ENCODE data around the gene CBARP.
"Not testable (repeated sequence)": the region's sequence is repeated elsewhere in the genome, so short reads cannot be mapped to it uniquely, and the experiment has no call there.

CBARP gene

DNA sequence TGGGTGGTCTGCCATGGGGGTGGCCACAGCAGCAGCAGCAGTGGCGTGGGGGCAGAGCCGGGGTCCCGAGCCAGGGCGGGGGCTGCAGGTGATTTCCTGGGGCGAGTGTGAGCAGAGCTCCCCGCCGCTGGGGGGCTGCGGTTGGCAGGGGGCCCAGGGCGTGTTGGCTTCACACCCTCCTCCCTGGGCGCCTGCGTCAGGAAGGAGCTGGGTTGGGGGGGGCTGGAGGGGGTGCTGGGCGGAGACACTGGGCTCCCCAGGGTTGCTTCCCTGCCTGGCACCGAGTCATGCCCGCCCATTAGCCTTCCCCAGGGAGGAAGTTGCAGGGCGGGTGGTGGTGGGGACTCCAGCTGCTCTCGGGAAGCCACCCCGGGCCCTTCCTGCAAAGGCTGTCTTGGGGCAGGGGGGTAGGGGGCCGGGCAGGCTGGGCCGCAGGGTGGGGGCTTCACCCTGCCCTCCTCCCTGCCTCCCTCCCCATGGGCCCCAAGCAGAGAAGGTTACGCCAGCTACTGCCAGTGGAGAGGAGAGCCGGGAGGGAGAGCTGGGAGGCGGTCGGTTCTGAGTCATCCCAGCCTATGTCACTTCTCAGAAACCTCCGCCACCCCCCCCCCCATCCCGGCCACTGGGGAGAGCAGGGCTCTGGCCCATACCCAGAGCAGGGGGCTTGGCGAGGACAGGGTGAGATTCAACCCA is 15.2 kb upstream of the CBARP start:
- DNase-seq (ENCODE audit: low spot score) = peak; percentile 90

DNA sequence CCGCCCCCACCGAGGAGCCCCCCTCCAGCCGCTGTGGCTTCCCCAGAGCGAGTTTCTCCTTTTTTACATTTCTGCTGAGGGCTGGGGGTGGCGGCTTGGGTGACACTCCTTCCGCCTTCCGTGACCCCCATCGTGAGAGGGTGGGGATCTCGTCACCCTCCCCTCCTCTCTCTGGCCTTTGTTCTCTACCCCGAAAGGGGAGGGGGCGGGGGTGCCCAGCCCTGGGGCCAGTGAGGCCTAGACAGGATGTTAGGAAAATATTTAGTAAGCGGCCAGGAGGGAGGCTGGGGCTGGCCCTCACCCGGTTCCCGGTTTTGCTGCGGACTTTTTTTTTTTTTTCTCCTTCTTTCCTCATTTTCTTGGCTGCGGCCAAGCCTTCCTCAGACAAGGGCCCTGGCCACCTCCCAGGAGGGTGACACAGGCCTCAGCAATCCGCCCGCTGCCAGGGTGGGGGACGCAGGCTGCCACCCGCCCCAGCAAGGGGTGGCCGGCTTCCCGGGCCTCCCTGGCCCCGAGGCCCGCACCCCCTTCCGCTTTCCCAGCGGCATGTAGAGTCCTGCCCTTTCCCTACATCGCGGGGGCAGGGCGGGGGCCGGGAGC is 14.5 kb upstream of the CBARP start:
- DNase-seq (ENCODE audit: low spot score) = peak; percentile 88

DNA sequence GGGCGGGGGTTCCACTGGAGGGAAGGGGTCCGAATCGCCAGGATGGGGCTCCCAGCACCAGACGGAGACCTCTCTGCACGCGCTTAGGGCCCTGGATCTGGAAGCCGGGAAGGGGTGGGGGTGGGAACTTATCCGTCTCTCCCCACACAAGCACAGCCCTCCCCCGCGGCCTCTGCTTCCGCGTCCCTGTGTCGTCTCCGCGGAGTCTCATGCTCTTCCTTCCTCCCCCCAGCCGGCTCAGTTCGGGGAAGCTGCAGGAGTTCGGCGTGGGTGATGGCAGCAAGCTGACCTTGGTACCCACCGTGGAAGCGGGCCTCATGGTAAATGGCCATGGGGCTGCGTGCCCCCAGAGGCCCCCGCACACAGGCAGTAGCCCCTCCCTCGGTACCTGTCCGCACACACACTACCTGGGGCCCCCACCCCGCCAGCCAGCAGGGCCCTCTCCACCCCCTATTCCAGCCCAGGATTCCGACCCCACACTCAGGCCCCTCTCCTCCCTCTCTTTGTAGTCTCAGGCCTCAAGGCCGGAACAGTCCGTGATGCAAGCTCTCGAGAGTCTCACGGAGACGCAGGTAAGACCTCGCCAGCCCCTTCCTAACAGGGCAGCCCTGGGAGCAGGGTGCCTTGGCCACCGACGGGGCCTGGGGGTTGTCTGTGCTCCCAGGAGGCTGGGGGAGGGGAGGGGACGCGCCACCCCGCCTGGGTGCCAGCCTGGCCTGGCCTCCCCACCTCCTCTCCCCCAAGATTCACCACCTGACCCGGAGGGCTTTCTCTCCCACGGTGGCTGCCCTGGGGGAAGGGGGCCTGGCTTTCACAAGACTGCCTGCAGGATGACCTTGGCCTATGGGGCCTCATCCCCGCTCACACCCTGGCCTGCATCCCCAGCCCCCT is 13.8 kb upstream of the CBARP start:
- peak; percentile 48 for DNase-seq (ENCODE audit: low spot score)

DNA sequence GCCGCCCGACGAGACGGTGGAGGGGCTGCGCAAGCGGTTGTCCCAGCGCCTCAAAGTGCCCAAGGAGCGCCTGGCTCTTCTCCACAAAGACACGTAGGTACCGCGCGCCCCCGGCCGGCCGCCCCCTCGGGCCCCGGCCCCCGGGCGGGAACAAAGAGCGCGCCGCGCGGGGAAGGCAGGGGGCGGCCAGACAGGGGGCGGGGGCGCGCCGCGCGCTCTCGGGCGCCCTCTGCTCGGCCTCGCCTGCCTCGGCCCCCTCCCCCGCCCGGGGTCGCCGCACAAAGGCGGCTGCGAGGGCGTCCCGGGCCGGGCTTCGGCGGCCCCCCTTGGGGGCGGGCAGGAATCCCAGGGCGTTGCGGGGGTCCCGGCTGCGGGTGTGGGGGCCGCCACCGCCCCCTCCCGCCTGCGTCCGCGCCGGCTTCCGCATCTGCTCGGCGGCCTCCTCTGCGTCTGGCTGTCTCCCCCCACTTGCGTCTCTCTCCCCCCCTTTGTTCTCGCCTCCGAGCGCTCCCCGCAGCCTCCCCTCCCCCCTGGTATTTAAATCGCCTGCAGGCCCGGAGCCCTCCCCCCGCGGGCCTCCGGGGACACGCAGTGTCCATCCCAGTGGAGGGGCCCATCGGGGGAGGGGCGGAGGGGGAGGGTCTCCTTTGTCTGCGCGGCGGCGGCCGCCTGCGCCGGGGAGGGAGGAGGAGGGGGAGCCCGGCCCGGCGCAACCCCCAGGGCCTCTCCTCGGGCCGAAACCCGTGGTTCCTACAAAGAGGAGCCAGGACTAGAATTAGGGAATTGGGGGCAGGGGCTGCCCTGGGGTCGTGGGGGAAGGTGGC is 12.8 kb upstream of the CBARP start:
- peak; percentile 39 for DNase-seq (ENCODE audit: low spot score)

DNA sequence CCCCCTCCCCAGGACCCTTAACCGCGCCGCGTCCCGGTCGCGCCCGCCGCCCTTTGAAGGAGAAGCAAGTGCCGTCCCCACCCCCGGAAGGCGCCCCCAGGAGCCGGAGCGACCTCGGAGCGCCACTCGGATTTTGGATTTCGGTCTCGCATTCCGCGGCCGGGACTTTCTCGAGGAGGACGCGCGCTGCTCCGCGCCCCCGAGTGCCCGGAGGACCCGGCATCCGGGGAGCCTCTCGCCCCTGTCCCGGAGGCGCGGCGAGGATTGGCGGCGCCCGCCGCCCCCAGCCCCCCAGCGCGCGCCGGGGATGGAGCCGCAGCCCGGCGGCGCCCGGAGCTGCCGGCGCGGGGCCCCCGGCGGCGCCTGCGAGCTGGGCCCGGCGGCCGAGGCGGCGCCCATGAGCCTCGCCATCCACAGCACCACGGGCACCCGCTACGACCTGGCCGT is 12.2 kb upstream of the CBARP start:
- no peak for DNase-seq (ENCODE audit: low spot score)

DNA sequence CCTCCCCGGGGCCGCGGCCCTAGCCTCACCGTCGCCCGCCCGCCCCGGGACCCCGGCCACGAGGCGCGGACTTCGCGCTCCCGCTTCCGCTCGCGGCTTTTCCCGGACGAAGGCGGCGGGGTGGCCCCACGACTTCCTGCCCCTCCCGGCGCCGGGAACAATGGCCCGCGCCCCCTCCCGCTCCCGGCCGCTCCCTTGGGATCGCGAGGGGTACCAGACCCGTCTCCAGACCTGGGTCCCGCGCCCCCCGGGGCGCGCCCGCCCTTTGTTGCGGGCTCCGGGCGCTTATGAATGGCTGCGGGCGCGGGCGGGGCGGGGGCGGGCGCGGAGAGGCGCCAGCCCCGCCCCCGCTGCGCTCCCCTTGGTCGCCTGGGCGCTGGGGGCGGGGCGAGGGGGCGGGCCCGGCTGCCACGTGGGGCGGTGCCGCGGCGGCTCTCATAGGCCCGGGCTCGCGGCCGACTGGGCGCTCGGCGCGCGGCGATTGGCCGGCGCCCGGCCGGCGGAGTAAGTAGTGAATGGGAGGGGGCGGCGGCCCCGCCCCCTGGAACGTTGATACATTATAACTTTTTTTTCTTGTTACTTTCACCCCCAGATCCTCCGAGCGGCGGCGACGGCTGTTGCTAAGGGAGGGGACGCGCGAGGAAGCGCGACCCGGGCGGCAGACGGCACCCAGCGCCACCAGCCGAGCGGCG is 11.6 kb upstream of the CBARP start:
- peak; percentile 95 for DNase-seq (ENCODE audit: low spot score)

DNA sequence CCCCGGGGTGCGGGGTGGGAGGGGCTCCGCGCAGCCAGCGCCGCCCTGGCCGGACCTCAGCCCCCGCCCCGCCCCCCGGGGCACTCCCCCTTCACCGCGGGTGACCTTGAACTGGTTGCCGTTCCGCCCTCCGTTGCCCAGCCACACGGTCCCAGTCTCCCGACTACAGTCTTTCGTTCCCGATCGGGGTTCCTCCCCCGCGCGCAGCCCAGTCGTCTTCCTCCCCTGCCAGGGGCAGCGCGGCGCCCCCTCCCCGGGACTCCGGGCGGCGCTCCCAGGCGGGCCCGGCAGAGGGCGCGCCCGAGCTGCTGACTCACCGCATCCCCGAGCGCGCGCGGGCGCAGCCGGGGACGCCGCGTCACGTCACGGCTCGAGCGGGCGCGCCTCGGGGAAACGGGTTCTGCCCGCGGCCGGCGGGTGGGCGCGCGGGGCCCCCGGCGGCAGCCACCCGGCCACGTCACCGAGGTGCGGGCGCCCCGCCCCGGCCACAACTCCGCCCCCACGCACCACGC is 11.0 kb upstream of the CBARP start:
- peak; percentile 87 for DNase-seq (ENCODE audit: low spot score)

DNA sequence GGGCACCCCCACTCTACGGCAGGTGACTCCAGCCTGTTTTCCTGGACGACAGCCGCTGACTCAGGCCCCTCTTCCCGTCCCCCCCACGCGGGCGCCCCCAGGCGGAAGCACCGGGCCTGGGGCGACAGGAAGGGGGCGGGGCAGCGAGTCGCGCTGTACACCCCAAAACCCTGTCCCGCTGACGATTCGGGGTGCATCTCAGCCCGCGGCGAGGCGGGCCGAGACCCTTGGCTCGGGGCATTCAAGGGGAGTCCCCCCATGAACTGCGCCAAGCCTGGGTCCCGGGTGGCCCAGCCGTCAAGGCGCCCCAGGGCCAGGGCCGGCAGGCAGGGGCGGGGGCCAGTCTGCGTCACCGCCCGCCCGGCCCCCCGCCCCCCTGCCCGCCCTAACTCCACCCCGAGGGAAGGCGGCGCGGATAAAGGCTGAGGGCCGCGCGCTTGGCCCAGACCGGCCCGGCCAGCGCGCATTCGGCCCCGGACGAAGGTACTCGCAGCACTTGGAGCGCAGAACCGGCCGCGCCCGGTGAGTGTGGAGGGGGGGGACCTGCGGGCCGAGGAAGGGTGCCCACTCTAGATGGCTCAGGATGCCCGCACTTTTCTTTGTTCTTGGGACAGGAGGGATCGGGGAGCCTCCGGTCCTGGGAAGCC is 10.5 kb upstream of the CBARP start, which contains the start of gene MIDN:
Gene MIDN (plus strand): TSS at position 445 of the 647 bp plus-strand sequence. CDS start 1,714 bp downstream, outside the sequence.
- DNase-seq (ENCODE audit: low spot score) = peak; percentile 92

DNA sequence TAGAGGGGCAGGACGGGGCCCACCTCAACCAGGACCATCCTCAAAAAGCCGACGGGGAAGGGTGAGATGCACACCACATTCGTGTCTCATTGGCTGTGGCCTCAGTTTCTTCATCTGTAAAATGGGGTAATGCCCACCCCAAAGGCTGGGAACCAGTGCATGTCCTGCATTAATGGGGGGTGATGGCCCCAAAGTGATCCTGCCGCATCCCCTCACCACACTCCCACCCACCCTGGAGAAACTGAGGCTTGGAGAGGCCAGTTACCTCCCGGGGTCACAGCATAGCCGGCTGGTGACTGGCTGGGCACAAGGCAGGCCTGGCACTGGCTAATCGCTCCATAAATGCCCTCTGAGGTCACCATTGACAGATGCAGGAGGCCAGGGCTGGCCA is 9.9 kb upstream of the CBARP start:
- no peak for DNase-seq (ENCODE audit: low spot score)

DNA sequence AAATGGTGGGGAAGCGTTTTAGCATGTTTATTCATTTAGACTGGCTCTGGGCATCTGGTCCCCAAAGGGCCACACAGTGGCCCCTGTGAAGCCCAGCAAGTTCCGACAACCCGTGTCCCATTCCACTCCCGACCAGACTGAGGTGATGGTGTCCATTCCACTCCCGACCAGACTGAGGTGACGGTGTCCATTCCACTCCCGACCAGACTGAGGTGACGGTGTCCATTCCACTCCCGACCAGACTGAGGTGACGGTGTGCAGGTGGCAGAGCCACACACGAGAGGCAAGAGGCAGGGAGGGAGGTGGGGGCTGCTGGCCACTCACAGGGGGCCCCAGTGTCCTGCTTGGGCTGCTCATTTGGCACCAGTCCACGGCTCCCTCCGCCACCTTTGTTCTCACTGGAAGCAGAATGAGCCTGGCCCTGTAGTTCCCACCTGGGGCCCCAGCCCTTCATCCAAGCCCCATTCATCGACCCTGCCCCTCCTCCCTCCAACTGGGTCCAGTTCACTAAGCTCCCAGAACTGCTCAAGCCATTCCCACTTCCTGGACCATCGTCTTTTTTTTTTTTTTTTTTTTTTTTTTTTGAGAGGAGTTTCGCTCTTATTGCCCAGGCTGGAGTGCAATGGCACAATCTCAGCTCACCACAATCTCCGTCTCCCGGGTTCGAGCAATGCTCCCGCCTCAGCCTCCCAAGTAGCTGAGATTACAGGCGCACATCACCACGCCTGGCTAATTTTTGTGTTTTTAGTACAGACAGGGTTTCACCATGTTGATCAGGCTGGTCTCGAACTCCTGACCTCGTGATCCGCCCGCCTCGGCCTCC is 8.7 kb upstream of the CBARP start:
- DNase-seq (ENCODE audit: low spot score) = not testable (repeated sequence)

DNA sequence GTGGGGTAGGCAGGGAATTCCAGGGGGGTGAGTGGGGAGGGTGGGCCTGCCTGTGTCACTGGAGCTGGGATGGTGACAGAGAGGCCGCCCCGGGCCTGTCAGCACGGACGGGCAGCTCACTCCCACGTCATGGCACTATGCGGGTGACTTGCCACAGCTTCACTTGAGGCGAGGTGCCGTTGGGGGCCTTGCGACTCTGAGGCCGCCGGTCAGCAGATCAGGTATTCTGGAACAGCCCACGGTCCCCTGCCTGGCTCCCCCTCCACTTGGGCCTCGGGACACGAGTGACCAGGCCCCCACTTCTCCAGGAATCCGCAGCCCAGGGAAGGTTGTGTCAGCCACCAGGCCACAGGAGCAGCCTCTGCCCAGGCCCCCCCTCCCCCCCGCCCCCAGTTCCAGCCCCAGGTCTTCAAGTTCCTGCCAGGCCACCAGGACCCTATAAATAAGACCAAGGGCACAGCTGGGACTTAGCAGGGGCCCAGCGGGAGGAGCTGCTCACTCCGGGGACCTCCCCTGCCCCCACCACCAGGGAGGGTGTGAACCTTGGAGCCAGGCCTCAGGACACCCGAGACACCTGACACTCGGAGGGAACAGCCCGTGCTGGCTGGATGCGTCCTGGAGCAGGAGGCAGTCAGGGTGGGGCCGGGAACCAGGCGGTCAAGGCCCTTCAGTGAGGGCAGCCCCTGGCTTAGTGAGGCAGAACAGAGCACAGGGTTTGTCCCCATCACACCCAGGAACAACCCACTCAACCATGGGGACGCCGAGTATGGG is 7.9 kb upstream of the CBARP start:
- DNase-seq (ENCODE audit: low spot score) = no peak

DNA sequence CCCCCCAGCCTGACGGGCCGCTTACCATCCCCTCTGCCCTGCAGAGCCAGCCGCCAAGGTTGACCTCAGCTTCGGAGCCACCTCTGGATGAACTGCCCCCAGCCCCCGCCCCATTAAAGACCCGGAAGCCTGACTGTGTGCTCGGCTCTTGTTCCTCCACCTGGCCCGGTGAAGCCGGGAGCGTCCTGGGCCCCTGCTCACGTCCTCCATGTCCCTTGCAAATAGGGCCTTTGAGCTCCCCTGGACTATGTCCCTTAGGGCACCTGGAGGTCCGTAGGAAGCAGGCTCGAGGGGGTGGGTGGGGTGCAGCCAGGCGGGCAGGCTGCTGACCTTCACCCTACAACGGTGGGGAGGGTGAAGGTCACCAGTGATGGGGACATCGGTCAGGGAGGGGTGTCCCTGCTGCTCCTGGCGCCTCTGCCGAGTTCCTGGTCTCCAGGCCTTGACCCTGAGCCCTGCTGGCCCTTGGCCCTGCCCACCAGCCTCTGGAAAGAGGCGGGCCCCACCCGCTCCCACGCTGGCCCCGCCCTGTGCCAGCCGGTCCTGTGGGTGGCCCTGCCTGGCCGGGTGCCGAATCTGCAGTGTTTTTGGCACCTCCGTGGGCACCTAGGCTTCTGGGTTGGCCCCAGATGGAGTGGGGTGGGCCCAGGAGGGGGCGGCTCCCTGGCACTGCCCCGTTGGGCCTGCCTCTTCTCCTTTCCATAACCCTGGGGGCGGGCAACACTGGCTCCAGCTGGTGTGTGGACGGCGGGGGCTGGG is 7.1 kb upstream of the CBARP start:
- peak; percentile 44 for DNase-seq (ENCODE audit: low spot score)

DNA sequence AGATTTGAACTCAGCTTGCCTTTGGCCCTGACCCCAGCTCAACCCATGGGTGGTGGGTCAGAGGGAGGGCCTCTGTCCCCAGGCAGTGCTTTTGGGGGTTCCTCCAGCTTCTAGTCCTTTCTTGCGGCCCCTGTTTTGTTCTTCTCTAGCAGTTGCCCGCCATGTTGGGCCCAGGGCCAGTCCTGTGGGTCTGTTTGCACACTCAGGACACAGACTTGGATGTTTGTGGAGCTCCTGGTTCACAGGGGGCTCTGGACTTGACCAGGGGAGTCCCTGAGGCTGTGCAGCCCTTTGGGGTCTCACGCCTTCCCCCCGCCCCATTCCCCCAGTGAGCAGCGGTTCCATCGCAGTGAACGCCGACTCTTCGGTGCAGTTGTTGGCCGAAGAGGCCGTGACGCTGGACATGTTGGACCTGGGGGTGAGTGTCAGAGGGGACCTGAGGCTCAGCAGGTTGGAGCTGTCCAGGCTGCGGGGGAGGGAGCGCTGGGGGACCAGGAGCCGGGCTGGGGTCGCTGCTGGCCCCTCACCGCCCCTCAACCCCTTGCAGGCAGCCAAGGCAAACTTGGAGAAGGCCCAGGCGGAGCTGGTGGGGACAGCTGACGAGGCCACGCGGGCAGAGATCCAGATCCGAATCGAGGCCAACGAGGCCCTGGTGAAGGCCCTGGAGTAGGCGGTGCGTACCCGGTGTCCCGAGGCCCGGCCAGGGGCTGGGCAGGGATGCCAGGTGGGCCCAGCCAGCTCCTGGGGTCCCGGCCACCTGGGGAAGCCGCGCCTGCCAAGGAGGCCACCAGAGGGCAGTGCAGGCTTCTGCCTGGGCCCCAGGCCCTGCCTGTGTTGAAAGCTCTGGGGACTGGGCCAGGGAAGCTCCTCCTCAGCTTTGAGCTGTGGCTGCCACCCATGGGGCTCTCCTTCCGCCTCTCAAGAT is 6.2 kb upstream of the CBARP start:
- peak; percentile 90 for DNase-seq (ENCODE audit: low spot score)

DNA sequence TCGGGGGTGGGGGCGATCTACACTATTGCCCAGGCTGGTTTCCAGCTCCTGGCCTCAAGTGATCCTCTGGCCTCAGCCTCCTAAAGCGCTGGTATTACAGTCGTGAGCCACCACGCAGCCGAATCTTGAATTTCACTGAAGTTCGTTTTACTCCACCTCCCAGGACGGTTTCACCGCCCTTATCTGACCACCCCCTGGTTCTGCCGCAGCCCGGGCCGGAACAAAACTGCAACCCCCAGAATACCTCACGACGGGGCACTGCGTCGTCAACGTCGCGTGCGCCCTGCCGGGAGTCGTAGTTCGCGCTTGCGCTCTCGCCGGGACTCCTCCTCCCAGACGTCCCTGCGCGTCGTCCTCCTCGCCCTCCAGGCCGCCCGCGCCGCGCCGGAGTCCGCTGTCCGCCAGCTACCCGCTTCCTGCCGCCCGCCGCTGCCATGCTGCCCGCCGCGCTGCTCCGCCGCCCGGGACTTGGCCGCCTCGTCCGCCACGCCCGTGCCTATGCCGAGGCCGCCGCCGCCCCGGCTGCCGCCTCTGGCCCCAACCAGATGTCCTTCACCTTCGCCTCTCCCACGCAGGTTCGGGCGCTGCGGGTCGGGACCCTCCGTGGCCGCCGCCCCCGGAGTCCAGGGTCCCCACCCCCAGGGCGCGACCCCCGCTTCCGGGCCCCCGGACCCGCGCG is 3.8 kb upstream of the CBARP start, which contains the start of gene ATP5F1D:
Gene ATP5F1D (plus strand): TSS at position 335 of the 679 bp plus-strand sequence. CDS start 100 bp downstream, at position 435.
- peak; percentile 95 for DNase-seq (ENCODE audit: low spot score)

DNA sequence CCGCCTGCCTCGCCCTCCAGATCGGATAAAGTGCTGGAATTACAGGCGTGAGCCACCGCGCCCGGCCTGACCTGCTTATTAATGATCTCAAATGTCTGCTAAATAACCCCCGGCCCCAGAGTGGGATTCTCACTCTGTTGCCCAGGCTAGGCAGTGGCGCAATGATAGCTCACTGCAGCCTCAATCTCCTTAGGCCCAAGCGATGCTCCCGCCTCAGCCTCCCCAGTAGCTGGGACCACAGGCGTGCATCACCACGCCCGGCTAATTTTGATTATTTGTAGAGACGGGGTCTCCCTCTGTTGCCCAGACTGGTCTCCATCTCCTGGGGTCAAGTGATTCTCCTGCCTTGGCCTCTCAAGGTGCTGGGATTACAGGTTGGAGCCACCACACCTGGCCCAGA is 3.1 kb upstream of the CBARP start:
- DNase-seq (ENCODE audit: low spot score) = no peak
